Effector memory CD4-positive, alpha-beta T cell (primary cell): ENCODE measurements around the gene STK39.

Experiments
- DNase-seq, 3 donors: peaks; one replicate each; pipeline ENCODE4 v3.0.0-alpha.2; 2020
- H3K27ac ChIP-seq: 2 replicates; pipeline ENCODE4 v1.7.0; 2013; ENCODE audit warnings: mild to moderate bottlenecking, low read length, moderate library complexity; ENCODE audit not compliant: insufficient read depth, poor library complexity, severe bottlenecking
- H3K27me3 ChIP-seq: replicated peaks from 2 replicates; pipeline ENCODE4 v1.7.0; 2013; ENCODE audit warnings: mild to moderate bottlenecking, low read length; ENCODE audit not compliant: insufficient read depth, control insufficient read depth, poor library complexity, severe bottlenecking
- H3K36me3 ChIP-seq: 2 replicates; pipeline ENCODE4 v1.7.0; 2013; ENCODE audit warnings: mild to moderate bottlenecking, low read length, moderate library complexity; ENCODE audit not compliant: control insufficient read depth, insufficient read depth
- H3K4me1 ChIP-seq: 2 replicates; pipeline ENCODE4 v1.7.0; 2013; ENCODE audit warnings: low read length, mild to moderate bottlenecking; ENCODE audit not compliant: control insufficient read depth, insufficient read depth, poor library complexity, severe bottlenecking
- H3K4me3 ChIP-seq: 2 replicates; pipeline ENCODE4 v1.7.0; 2013; ENCODE audit warnings: low read length, low read depth, mild to moderate bottlenecking; ENCODE audit not compliant: insufficient read depth, poor library complexity, severe bottlenecking
- H3K9me3 ChIP-seq: 2 replicates; pipeline ENCODE4 v1.7.0; 2013; ENCODE audit warnings: mild to moderate bottlenecking, low read length, moderate library complexity; ENCODE audit not compliant: control insufficient read depth

Gene STK39

GRCh38 chr2:168185583-168186274 lies 61.7 kb downstream of the STK39 start:
- Histone ChIP-seq H3K27me3 (no peaks in the 10 kb centered on the region), H3K9me3 (no peaks in the 10 kb centered on the region), H3K4me3 (no peak overlapping the region), H3K36me3 (peaks cover 6% of the 10 kb centered on the region), H3K27ac (no peak overlapping the region), H3K4me1 (no peaks in the 10 kb centered on the region)
- DNase-seq: no peak

- Histone ChIP-seq H3K9me3 (no peaks in the 10 kb centered on the region), H3K36me3 (peaks cover 6% of the 10 kb centered on the region), H3K4me1 (no peaks in the 10 kb centered on the region), H3K27ac (no peak overlapping the region), H3K4me3 (no peak overlapping the region), H3K27me3 (no peaks in the 10 kb centered on the region)
- DNase-seq: no peak
These were observed 62.5 kb downstream of the STK39 start for GRCh38 chr2:168184681-168185513.

DNA sequence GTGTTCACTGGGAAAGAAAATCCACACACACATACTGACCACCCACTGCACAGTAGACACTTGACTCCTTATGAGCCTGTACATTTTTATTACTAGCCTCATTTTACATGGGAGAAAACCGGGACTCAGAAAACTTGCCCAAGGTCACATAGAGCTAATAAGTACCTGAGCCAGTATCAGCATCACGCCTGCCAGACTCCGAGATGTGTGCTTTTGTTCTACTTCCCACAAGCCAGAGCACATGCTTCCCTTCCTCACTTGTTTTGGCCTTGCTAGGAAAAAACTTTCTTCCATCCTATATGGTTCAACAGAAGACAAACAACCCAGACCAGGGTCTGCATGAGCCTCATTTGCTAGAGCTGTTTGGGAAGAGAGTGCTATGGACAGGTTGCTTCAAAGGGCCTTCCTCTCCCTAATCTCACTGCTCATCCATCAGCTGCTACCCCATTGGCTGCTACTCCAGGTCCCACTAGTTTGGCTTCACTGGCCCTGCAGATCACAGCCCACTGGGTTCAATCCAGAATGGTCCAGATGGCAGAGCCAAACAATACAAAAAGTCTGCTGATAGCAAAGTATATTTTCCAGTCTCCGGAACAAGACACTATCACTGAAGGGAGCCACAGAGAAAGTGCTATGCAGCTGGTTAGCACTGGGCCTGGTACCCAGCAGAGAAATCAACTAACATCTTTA lies 63.9 kb downstream of the STK39 start:
- Histone ChIP-seq H3K27ac (no peak overlapping the region), H3K4me1 (no peaks in the 10 kb centered on the region)

GRCh38 chr2:168182550-168183249 lies 64.7 kb downstream of the STK39 start:
- Histone ChIP-seq H3K36me3 (peaks cover 6% of the 10 kb centered on the region), H3K9me3 (no peaks in the 10 kb centered on the region), H3K4me1 (no peaks in the 10 kb centered on the region), H3K27me3 (no peaks in the 10 kb centered on the region), H3K4me3 (no peak overlapping the region), H3K27ac (no peak overlapping the region)
- no peak for DNase-seq

More for the DNA sequence above, 63.9 kb downstream of the STK39 start:
- no peaks in the 10 kb centered on the region for H3K27me3 ChIP-seq
- no peak overlapping the region for H3K4me3 ChIP-seq
- no peaks in the 10 kb centered on the region for H3K9me3 ChIP-seq
- H3K36me3 ChIP-seq: peaks cover 6% of the 10 kb centered on the region
- no peak for DNase-seq

- H3K9me3 ChIP-seq: no peaks in the 10 kb centered on the region
- peaks cover 5% of the 10 kb centered on the region for H3K4me1 ChIP-seq
- H3K4me3 ChIP-seq: no peak overlapping the region
- H3K27ac ChIP-seq: no peak overlapping the region
- H3K27me3 ChIP-seq: no peaks in the 10 kb centered on the region
- no peak for DNase-seq
- peaks cover 6% of the 10 kb centered on the region for H3K36me3 ChIP-seq
These were observed 65.6 kb downstream of the STK39 start for GRCh38 chr2:168181825-168182224.

DNA sequence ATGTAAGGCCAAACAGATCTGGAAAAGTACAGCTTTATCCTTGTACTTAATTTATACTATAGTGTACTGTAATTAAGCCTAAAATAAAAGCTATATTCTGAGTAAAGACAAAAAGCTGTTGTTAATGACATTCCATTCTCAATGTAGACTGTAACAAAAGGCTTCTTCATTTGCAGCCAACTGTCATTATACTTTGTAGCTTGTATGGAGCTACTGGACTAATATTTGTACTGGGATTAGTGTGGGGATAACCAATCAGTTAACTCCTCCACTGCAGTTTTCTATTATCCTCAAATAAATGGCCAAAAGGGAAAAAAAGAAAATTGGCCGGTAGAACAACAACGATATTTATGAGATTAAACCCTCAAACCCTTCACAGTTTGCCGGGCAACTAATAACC lies 66.5 kb downstream of the STK39 start:
- H3K27me3 ChIP-seq: no peaks in the 10 kb centered on the region
- peaks cover 6% of the 10 kb centered on the region for H3K36me3 ChIP-seq
- H3K4me3 ChIP-seq: no peak overlapping the region
- no peak for DNase-seq
- H3K27ac ChIP-seq: no peak overlapping the region
- no peaks in the 10 kb centered on the region for H3K9me3 ChIP-seq
- peaks cover 13% of the 10 kb centered on the region for H3K4me1 ChIP-seq

DNA sequence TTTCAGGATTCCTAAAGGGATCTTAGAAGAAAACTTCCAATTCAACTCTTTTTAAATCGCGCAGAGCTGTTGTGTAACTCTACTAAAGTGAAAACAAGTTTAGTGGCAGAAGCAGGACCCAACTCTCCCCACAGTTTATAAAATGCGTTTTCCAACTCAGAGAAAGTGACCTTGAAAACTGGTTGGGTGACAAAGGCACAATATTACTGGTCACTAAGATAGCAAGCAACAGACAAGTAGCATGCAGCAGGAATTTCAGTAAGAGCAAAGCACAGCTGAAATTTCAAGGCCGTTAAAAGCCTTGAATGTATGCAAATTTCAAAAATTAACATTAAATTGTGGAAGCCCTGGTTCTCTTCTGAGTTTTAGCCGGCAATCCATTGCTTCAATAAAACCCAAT lies 66.9 kb downstream of the STK39 start:
- Histone ChIP-seq H3K27ac (no peak overlapping the region), H3K36me3 (peaks cover 6% of the 10 kb centered on the region), H3K9me3 (no peaks in the 10 kb centered on the region), H3K4me1 (peaks cover 13% of the 10 kb centered on the region), H3K27me3 (no peaks in the 10 kb centered on the region), H3K4me3 (no peak overlapping the region)
- DNase-seq: no peak

DNA sequence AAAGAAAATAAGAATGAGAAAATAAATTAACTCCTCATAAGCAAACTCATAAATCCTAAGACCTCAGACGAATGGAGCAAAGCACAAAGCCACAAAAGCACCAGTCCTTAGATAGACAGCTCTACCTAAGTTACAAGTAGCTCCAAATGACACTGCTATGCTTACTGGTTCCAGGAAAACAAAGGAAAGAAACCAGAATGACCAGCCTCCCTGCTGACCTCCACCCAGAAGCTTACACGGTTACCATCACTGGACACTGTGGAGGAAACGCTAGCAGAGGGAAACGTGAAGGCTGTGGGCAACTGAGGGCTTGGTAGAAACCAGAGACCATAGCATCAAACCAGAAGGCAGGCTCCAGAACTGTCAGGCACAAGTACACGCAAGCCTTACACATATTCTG lies 67.8 kb downstream of the STK39 start:
- H3K27me3 ChIP-seq: no peaks in the 10 kb centered on the region
- peaks cover 6% of the 10 kb centered on the region for H3K36me3 ChIP-seq
- H3K9me3 ChIP-seq: no peaks in the 10 kb centered on the region
- H3K4me3 ChIP-seq: no peak overlapping the region
- no peak overlapping the region for H3K27ac ChIP-seq
- no peak for DNase-seq
- peaks cover 13% of the 10 kb centered on the region for H3K4me1 ChIP-seq

GRCh38 chr2:168178520-168179324 lies 68.7 kb downstream of the STK39 start:
- peaks cover 6% of the 10 kb centered on the region for H3K36me3 ChIP-seq
- no peaks in the 10 kb centered on the region for H3K9me3 ChIP-seq
- H3K4me3 ChIP-seq: no peak overlapping the region
- peaks cover 13% of the 10 kb centered on the region for H3K4me1 ChIP-seq
- no peaks in the 10 kb centered on the region for H3K27me3 ChIP-seq
- no peak for DNase-seq
- H3K27ac ChIP-seq: no peak overlapping the region
